C4-2B (cell line): ENCODE results near the gene FAM185A.

Experiments used
- H3K27ac ChIP-seq: fragments of 450-650 bp; 2 replicates; pipeline ENCODE4 v1.5.1; 2017
- CTCF ChIP-seq: fragments of 450-650 bp; conservative IDR thresholded peaks from 2 replicates; pipeline ENCODE4 v1.5.1; 2017; ENCODE audit warnings: mild to moderate bottlenecking
- ZFX ChIP-seq: fragments of 450-650 bp; IDR thresholded peaks from 2 replicates; pipeline ENCODE4 v1.6.1; 2017

FAM185A gene

GRCh38 chr7:102813191-102814024 lies 64.6 kb downstream of the FAM185A start:
- TF ChIP-seq CTCF: no peak
- no peak for TF ChIP-seq ZFX
- peak overlapping the region; percentile 9; the same call in 1 of the 2 replicates for H3K27ac ChIP-seq

- H3K27ac ChIP-seq: no peak overlapping the region
- TF ChIP-seq ZFX (no peak), CTCF (no peak)
These were observed 65.2 kb downstream of the FAM185A start for GRCh38 chr7:102814025-102814471.

GRCh38 chr7:102817616-102818573 lies 69.1 kb downstream of the FAM185A start:
- H3K27ac ChIP-seq: no peak overlapping the region
- TF ChIP-seq ZFX (no peak), CTCF (no peak)

GRCh38 chr7:102819151-102819550 lies 70.4 kb downstream of the FAM185A start:
- TF ChIP-seq CTCF (no peak), ZFX (no peak)
- H3K27ac ChIP-seq: no peak overlapping the region

GRCh38 chr7:102821994-102822747 lies 73.4 kb downstream of the FAM185A start:
- TF ChIP-seq ZFX (no peak), CTCF (no peak)
- H3K27ac ChIP-seq: no peak overlapping the region

- no peak for TF ChIP-seq ZFX
- TF ChIP-seq CTCF: no peak
- no peak overlapping the region for H3K27ac ChIP-seq
These were observed 74.8 kb downstream of the FAM185A start for GRCh38 chr7:102823390-102824119.
